IPS-20b (cell line): ENCODE measurements around the gene COPS8.

ENCODE experiments used
- H3K27ac ChIP-seq: one replicate; pipeline ENCODE4 v1.5.1; 2013; ENCODE audit warnings: low read length
- H3K27me3 ChIP-seq: 2 replicates; pipeline ENCODE4 v1.6.1; 2013; ENCODE audit warnings: mild to moderate bottlenecking, low read length, inconsistent platforms; ENCODE audit not compliant: insufficient read depth
- H3K36me3 ChIP-seq: 2 replicates; pipeline ENCODE4 v1.6.1; 2013; ENCODE audit warnings: low read depth, mild to moderate bottlenecking, inconsistent platforms, low read length, moderate library complexity; ENCODE audit not compliant: insufficient read depth
- H3K4me1 ChIP-seq: 2 replicates; pipeline ENCODE4 v1.6.1; 2013; ENCODE audit warnings: mild to moderate bottlenecking, control low read depth, inconsistent platforms, low read length, moderate library complexity; ENCODE audit not compliant: insufficient read depth
- H3K4me3 ChIP-seq: 2 replicates; pipeline ENCODE4 v1.5.1; 2013; ENCODE audit warnings: mild to moderate bottlenecking, low read length, inconsistent platforms
- H3K9ac ChIP-seq: 2 replicates; pipeline ENCODE4 v1.6.1; 2013; ENCODE audit warnings: low read depth, mild to moderate bottlenecking, inconsistent platforms, low read length, moderate library complexity
- H3K9me3 ChIP-seq: 2 replicates; pipeline ENCODE4 v1.6.1; 2013; ENCODE audit warnings: mild to moderate bottlenecking, low read depth, low read length, inconsistent platforms; ENCODE audit not compliant: insufficient read depth

The COPS8 gene

DNA sequence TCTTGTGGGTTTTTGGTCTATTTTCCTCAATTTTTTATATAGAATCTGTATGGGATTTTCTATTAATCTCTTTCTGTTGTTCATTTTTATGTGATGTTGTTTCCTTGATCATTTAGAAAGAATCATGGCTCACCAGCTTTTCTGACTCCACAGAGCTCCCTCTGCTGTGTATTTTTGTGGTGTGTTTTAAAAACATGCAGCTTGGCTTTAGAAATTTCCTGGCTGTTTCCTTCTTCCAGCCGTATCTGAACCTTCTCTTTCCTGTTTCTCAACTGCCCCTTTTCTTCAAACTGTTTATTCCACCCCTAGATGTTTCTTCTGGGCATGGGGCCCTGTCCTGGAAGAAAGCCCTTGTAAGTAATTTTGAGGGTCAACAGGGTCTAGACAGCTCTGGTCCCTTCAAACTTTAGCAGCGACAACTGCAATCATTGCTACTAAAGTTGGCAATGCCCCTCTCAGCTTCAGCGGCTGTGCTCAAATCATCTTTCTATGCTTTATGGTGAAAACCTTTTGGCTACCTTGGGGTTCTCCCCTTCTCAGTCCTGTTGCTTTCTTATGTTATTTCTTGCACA is 17.6 kb upstream of the COPS8 start:
- no peaks in the 10 kb centered on the region for H3K36me3 ChIP-seq
- H3K4me3 ChIP-seq: no peak overlapping the region
- H3K9me3 ChIP-seq: no peaks in the 10 kb centered on the region
- no peak overlapping the region for H3K27ac ChIP-seq
- no peak overlapping the region for H3K9ac ChIP-seq
- no peaks in the 10 kb centered on the region for H3K27me3 ChIP-seq
- no peaks in the 10 kb centered on the region for H3K4me1 ChIP-seq

DNA sequence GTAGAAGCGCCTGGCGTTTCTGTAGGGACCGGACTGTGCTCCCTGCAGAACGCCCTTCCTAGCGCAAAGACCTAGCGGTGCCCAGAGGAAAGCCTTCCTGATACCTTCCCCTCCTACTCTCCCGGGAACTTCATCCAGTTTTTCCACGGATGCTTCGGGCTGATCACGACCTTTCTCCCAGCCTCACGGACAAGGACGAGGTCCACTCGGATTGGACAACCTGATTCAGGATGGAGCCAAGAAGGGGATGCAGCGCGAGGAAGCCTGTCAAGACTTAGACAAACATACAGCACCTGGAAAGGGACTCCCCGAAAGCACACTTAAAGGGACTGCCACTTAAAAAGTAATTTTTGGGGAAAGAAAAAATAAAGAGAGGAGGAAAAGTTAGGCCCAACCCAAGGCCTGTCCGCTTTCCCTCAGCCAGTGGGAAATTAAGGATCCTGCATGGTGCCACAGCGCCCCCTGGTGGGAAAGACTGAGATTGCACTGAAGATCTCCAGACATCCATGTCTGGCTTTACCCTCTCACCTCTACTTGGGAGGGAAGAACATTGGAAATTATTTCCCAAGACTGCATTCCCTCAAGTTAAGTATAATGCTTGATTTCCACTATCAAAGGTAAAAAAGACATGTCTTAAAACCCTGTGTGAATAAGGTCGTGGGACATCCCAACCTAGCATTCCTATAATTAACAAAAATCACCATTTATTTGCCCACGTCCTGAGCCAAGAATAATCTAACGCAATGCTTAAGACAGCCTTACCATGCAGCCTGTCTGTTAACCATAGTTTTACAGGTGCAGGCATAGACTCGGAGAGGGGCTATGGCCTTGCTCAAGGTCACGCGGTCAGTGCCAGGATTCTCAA is 13.4 kb upstream of the COPS8 start:
- H3K4me3 ChIP-seq: no peak overlapping the region
- H3K27me3 ChIP-seq: no peaks in the 10 kb centered on the region
- H3K9ac ChIP-seq: no peak overlapping the region
- H3K27ac ChIP-seq: no peak overlapping the region
- no peaks in the 10 kb centered on the region for H3K4me1 ChIP-seq
- H3K9me3 ChIP-seq: no peaks in the 10 kb centered on the region
- H3K36me3 ChIP-seq: no peaks in the 10 kb centered on the region

DNA sequence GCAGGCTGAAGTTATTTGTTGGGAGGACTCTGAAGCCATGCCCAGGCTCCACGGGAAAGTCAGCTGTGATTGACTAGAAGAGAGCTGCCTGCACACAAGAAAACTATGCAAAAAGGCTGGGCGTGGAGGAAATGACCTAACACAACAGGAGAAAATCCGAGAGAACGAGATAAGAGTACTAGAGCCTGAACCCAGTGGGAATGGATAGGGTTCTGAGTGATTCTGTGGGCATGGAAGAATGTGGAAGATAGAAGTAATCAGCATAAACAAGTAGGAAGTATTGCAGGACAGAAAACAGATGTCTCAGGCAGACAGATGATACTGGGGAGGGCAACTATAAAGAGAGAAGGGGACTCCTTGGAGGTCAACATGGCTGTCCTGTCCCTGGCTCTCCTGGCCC is 12.1 kb upstream of the COPS8 start:
- Histone ChIP-seq H3K9me3 (no peaks in the 10 kb centered on the region), H3K27ac (no peak overlapping the region), H3K36me3 (no peaks in the 10 kb centered on the region), H3K4me3 (no peak overlapping the region), H3K27me3 (no peaks in the 10 kb centered on the region), H3K4me1 (no peaks in the 10 kb centered on the region), H3K9ac (no peak overlapping the region)

DNA sequence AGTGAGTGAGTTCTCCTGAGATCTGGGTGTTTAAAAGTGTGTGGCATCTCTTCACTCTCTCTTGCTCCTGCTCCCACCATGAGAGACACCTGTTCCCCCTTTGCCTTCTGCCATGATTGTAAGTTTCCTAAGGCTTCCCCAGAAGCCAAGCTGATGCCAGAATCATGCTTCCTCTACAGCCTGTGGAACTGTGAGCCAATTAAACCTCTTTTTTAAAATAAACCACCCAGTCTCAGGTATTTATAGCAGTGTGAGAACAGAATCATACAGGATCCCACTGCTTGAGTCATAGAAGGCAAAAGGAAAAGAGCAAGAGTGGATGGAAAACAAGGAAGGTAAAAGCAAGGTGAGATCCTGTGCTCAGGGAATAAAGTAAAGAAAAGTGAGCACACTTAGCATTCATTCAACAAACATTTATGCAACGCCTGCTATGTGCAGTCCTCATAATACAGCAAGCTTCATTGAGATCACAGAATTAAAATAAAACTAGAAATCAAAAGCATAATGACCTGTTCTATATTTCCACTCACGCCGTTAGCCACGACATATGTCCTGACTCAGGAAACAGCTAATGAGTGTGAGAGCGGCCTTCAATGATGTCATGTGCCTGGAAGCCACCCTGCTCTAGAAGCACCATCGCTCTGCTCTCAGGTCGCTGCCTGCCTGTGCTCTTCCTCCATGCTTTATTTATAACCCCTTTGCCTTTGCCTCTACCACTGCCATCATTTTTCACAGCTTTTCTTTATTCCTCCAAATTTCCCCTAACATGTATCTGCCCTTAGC is 11.3 kb upstream of the COPS8 start:
- H3K4me1 ChIP-seq: no peaks in the 10 kb centered on the region

DNA sequence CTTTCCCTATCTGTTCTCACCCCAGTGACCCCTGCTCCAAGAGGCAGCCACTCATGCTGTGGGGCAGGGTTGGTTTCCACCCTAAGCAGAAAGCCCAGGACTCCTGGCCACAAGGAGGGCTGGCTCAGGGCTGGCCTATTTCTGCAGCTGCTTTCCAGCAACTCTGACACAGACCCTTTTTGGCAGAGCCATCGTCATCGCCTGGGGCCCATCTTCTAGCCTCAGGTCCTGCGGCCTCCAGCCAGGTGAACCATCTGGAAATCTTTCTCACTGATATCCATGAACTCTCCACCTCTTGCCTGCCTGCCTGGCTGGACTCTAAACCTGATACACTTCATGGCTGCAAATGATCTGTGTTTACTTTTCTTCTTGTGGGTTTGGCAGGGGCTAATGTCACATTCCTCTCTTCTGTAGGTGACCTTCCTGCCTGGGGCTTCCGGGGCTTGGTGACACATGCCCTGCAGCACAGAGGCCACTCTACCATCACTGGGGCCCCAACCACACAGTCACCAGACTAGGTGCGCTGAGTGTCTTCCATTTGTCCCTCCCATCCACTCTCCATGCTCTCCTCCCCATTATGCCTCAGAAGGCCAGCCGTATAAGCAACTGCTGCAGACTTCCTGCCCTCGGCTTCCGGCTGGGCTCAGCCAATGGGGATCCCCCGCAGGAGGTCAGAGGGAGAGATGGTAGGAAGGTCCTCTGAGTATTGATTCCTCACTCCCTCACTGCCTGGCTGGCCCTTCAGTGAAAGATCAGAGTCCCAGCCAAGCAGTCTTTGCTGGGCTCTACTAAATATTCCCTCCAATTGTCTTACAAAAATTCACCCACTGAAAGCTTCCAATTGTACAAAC is 9.7 kb upstream of the COPS8 start:
- Histone ChIP-seq H3K9ac (no peak overlapping the region), H3K4me3 (no peak overlapping the region), H3K27ac (no peak overlapping the region), H3K9me3 (no peaks in the 10 kb centered on the region), H3K36me3 (no peaks in the 10 kb centered on the region), H3K27me3 (no peaks in the 10 kb centered on the region), H3K4me1 (no peaks in the 10 kb centered on the region)

More for the DNA sequence above, 11.3 kb upstream of the COPS8 start:
- Histone ChIP-seq H3K9ac (no peak overlapping the region), H3K4me3 (no peak overlapping the region), H3K9me3 (no peaks in the 10 kb centered on the region), H3K27me3 (no peaks in the 10 kb centered on the region), H3K36me3 (no peaks in the 10 kb centered on the region), H3K27ac (no peak overlapping the region)

DNA sequence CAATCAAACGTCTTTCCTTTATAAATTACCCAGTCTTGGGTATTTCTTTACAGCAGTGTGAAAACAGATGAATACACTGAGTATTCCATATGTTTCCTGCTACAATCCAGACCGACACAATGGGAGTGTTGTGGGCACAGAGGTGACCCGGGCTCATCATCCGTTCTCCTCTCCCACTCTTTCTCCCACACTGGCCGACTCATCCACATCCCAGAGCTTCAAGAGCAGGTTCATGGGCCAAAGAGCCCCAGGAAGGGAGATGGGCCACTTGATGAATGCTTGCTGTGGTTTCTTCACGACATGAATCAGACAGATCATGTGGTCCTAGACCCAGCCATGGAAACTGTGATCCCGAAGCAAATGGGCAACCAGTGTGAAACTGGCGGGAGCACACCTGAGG is 4.1 kb upstream of the COPS8 start:
- Histone ChIP-seq H3K27me3 (no peaks in the 10 kb centered on the region), H3K9me3 (no peaks in the 10 kb centered on the region), H3K27ac (no peak overlapping the region), H3K36me3 (no peaks in the 10 kb centered on the region), H3K4me3 (no peak overlapping the region), H3K4me1 (peaks cover 4% of the 10 kb centered on the region; the same call in 1 of the 2 replicates), H3K9ac (no peak overlapping the region)

DNA sequence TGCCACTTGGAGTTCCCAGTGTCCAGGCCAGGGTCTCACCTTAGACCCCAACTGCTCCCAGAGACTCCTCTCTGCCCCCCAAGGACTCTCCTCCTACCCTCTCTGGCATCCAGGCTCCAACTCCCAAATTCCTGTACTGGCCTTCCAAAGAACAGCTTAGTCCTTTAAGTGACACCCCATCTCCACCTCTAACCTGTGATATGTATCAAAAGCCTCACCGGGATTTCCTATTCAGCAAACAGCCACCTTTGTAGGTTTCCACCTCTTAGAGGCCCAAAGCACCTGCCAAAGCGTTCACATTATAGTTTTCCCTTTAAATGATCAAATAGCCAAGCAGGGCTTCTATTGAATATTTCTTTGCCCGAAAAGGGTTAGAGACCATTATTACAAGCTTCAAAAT is 2.7 kb upstream of the COPS8 start:
- H3K27ac ChIP-seq: no peak overlapping the region
- H3K4me3 ChIP-seq: no peak overlapping the region
- peaks cover 4% of the 10 kb centered on the region; the same call in 1 of the 2 replicates for H3K4me1 ChIP-seq
- no peak overlapping the region for H3K9ac ChIP-seq
- no peaks in the 10 kb centered on the region for H3K27me3 ChIP-seq
- no peaks in the 10 kb centered on the region for H3K9me3 ChIP-seq
- peaks cover 4% of the 10 kb centered on the region; the same call in 1 of the 2 replicates for H3K36me3 ChIP-seq

DNA sequence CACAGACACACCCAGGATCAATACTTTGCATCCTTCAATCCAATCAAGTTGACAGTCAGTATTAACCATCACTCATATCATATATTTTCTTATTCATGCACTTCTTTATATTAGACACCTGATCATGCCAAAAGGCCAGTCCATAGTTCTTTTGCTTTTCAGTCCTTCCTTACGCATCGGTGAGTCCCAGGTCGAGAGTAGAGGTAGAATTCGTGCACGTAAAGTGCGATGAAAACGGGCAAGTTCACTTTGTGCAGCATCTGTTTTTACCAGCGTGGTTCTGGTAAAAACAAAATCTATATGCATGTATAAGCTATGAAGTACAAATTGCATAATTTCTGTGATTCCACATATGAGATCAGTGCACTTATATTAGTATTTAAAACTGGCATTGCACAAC is 1.2 kb upstream of the COPS8 start:
- H3K36me3 ChIP-seq: peaks cover 18% of the 10 kb centered on the region
- H3K9ac ChIP-seq: peak overlapping the region; percentile 95; the same call in 1 of the 2 replicates
- H3K4me1 ChIP-seq: peaks cover 4% of the 10 kb centered on the region; the same call in 1 of the 2 replicates
- H3K4me3 ChIP-seq: peak overlapping the region; percentile 96
- no peak overlapping the region for H3K27ac ChIP-seq
- no peaks in the 10 kb centered on the region for H3K9me3 ChIP-seq
- H3K27me3 ChIP-seq: no peaks in the 10 kb centered on the region

DNA sequence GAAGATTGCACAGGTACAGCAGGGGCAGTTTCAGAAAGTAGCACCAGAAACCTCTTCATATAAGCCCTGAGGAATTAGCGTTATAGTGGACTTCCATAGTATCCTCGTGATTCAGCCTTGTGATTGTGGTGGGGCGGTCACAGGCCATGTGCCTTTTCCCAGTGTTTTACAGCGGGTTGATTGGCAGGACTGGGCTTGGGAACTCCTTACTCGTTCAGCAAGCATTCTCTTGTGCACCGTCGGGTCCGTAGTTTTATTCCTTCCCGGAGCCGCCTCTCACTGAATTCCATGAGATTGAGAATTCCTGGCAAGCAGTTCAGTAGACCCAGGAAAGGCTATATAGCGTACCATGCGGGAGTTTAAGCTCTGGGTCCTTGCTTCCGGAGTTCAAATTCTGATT is 5.2 kb downstream of the COPS8 start:
- no peak overlapping the region for H3K27ac ChIP-seq
- H3K27me3 ChIP-seq: no peaks in the 10 kb centered on the region
- H3K9ac ChIP-seq: no peak overlapping the region
- H3K4me3 ChIP-seq: no peak overlapping the region
- no peaks in the 10 kb centered on the region for H3K4me1 ChIP-seq
- no peaks in the 10 kb centered on the region for H3K9me3 ChIP-seq
- peaks cover 71% of the 10 kb centered on the region for H3K36me3 ChIP-seq

DNA sequence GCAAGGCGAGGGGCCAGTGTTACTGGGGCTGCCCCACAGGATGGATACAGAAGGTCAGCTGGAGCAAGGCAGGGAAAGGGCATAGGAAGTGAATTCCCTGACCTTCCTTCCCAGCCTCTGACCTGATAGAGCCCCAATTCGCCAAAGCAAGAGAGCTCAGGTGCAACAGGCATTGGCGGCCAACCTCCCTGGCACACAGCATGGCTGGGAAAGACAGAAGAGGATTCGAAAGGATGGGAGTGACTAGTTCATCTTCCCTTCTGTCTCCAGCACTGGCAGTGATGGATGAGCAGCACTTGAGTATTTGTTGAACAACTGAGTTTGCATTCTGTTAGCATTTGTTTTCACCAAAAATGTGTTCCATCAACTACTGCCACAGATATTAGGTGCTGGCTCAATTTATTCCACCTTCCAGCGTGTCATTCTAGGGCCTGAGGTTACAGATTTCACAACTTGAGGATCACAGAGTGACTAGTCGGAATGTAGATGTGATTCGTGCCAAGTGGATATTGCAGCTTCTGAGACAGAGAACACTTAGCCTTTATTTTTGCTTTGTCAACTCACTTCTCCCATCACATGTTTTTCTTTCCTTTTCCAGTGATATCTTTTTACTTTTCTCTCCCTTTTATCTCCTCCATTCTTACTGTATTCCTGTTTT is 6.2 kb downstream of the COPS8 start:
- H3K4me3 ChIP-seq: no peak overlapping the region
- no peak overlapping the region for H3K27ac ChIP-seq
- no peaks in the 10 kb centered on the region for H3K27me3 ChIP-seq
- no peaks in the 10 kb centered on the region for H3K4me1 ChIP-seq
- H3K9me3 ChIP-seq: no peaks in the 10 kb centered on the region
- H3K9ac ChIP-seq: no peak overlapping the region
- peaks cover 81% of the 10 kb centered on the region for H3K36me3 ChIP-seq

DNA sequence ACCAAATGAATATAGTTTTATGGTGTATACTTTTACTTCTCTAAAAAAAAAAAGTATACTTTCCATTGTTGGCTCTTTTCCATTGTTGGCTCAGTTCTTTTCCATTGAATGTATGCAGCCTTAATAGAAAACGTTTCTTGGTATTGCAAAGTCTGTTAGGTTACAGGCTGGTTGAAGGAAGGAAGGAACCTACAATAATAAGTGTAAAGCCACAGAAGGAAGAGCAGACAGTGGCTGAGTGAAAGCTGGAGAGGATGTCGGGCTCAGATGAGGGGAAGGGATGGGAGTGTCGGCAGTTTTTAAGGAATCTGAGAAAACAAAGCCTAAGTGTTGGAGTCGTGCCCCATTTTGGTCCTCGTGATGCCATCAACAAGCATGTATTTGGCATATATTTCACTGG is 6.8 kb downstream of the COPS8 start:
- Histone ChIP-seq H3K27ac (no peak overlapping the region), H3K4me3 (no peak overlapping the region)

More for the DNA sequence above, 6.8 kb downstream of the COPS8 start:
- Histone ChIP-seq H3K4me1 (no peaks in the 10 kb centered on the region), H3K27me3 (no peaks in the 10 kb centered on the region), H3K9ac (no peak overlapping the region), H3K36me3 (peaks cover 86% of the 10 kb centered on the region), H3K9me3 (no peaks in the 10 kb centered on the region)
